Measurements from ENCODE around the gene FAM184A. TPM values are rescaled to one million over a fixed set of nuclear protein-coding genes. Genes with fewer than 3 reads are reported as not detected.

Gene FAM184A
- total RNA-seq, 2 donors from 2014 or later = 0.43 to 2.1 TPM

Other genes with a start within 250 kb of the FAM184A start
- gene ASF1A, start 184.5 kb downstream of the FAM184A start, total RNA-seq = 10 to 100 TPM; 15.9 to 36.4 TPM
- gene MCM9, start 143.5 kb downstream of the FAM184A start, total RNA-seq = 10 to 100 TPM; 24.2 to 28.1 TPM

Data from natural killer cell treated with Interleukin-12 subunit alpha and Interleukin-12 subunit beta and Interleukin-15 and Interleukin-18, amount 100 ng/mL, for 72 hours (primary cell).